Neural cell (in vitro differentiated cells): ENCODE data around the gene PAN3. TPM values are rescaled to one million over a fixed set of nuclear protein-coding genes. Genes with fewer than 3 reads are reported as not detected.

ENCODE experiments used
- H2AFZ ChIP-seq: fragments of 200-600, 300-800 bp; sonication (generic), shearing (Covaris generic); 2 replicates; pipeline ENCODE4 v1.6.0; 2014; ENCODE audit warnings: low read depth, mild to moderate bottlenecking, antibody characterized with exemption, low read length, moderate library complexity
- H3F3A ChIP-seq: fragments of 200-600 bp; shearing (Covaris generic); 2 replicates; pipeline ENCODE4 v1.6.1; 2016; ENCODE audit warnings: mild to moderate bottlenecking, moderate library complexity, mixed read lengths, antibody characterized with exemption, low read length; ENCODE audit not compliant: insufficient read depth, poor library complexity, severe bottlenecking
- H3K27ac ChIP-seq: fragments of 200-600, 300-800 bp; sonication (generic), shearing (Covaris generic); 2 replicates; pipeline ENCODE4 v1.5.1; 2014; ENCODE audit warnings: mild to moderate bottlenecking, low read length, moderate library complexity
- H3K27me3 ChIP-seq: fragments of 300-800, 200-600 bp; sonication (generic), shearing (Covaris generic); 2 replicates; pipeline ENCODE4 v1.6.0; 2014; ENCODE audit warnings: mild to moderate bottlenecking, low read depth, low read length, moderate library complexity; ENCODE audit not compliant: insufficient read depth
- H3K36me3 ChIP-seq: fragments of 300-800, 200-600 bp; sonication (generic), shearing (Covaris generic); 2 replicates; pipeline ENCODE4 v1.5.1; 2014; ENCODE audit warnings: mild to moderate bottlenecking, antibody characterized with exemption, low read length, moderate library complexity; ENCODE audit not compliant: insufficient read depth
- H3K4me2 ChIP-seq: fragments of 300-800, 200-600 bp; sonication (generic), shearing (Covaris generic); 2 replicates; pipeline ENCODE4 v1.6.0; 2014; ENCODE audit warnings: mild to moderate bottlenecking, low read length
- H3K4me3 ChIP-seq: fragments of 300-800, 200-600 bp; sonication (generic), shearing (Covaris generic); 2 replicates; pipeline ENCODE4 v1.5.1; 2014; ENCODE audit warnings: mild to moderate bottlenecking, low read length, moderate library complexity
- H3K79me2 ChIP-seq: fragments of 200-600 bp; shearing (Covaris generic); replicated peaks from 2 replicates; pipeline ENCODE4 v1.6.0; 2014; ENCODE audit warnings: mild to moderate bottlenecking, low read length, moderate library complexity; ENCODE audit not compliant: insufficient read depth
- H3K9ac ChIP-seq: fragments of 300-800, 200-600 bp; sonication (generic), shearing (Covaris generic); 2 replicates; pipeline ENCODE4 v1.6.1; 2016; ENCODE audit warnings: mild to moderate bottlenecking, low read length, mixed read lengths
- H3K9me2 ChIP-seq: fragments of 200-600 bp; shearing (Covaris generic); 2 replicates; pipeline ENCODE4 v1.6.1; 2016; ENCODE audit warnings: mild to moderate bottlenecking, low read length, mixed read lengths; ENCODE audit not compliant: insufficient read depth
- H3K9me3 ChIP-seq: fragments of 200-600, 300-800 bp; sonication (generic), shearing (Covaris generic); 2 replicates; pipeline ENCODE4 v1.6.1; 2016; ENCODE audit warnings: mild to moderate bottlenecking, mixed run types, low read length, moderate library complexity, mixed read lengths
- H4K20me1 ChIP-seq: fragments of 200-600 bp; shearing (Covaris generic); 2 replicates; pipeline ENCODE4 v1.6.1; 2016; ENCODE audit warnings: mild to moderate bottlenecking, mixed run types; ENCODE audit not compliant: insufficient read depth
- CTCF ChIP-seq: fragments of 450-650 bp; IDR thresholded peaks from 2 replicates; pipeline ENCODE4 v1.5.1; 2014; ENCODE audit warnings: antibody characterized with exemption, mild to moderate bottlenecking, moderate library complexity; ENCODE audit not compliant: poor library complexity, severe bottlenecking
- EP300 ChIP-seq: fragments of 450-650 bp; conservative IDR thresholded peaks from 2 replicates; pipeline ENCODE4 v1.6.1; 2014; ENCODE audit warnings: antibody characterized with exemption, mild to moderate bottlenecking, moderate library complexity; ENCODE audit not compliant: poor library complexity, severe bottlenecking
- EZH2 ChIP-seq: fragments of 200-600, 300-800 bp; shearing (Covaris generic), sonication (generic); IDR thresholded peaks from 2 replicates; pipeline ENCODE4 v1.6.1; 2014; ENCODE audit warnings: antibody characterized with exemption, low read length, borderline replicate concordance, mild to moderate bottlenecking; ENCODE audit not compliant: insufficient read depth, poor library complexity, severe bottlenecking
- MXI1 ChIP-seq: fragments of 450-650 bp; conservative IDR thresholded peaks from 2 replicates; pipeline ENCODE4 v1.6.1; 2014; ENCODE audit warnings: antibody characterized with exemption, mild to moderate bottlenecking; ENCODE audit not compliant: poor library complexity, severe bottlenecking
- POLR2AphosphoS5 ChIP-seq: IDR thresholded peaks from 2 replicates; pipeline ENCODE4 v1.6.1; 2012
- RAD21 ChIP-seq: fragments of 450-650 bp; conservative IDR thresholded peaks from 2 replicates; pipeline ENCODE4 v1.6.1; 2014; ENCODE audit warnings: antibody characterized with exemption, mild to moderate bottlenecking, moderate library complexity
- REST ChIP-seq: IDR thresholded peaks from 2 replicates; pipeline ENCODE4 v1.6.1; 2012; ENCODE audit warnings: borderline replicate concordance
- SMC3 ChIP-seq: fragments of 450-650 bp; conservative IDR thresholded peaks from 2 replicates; pipeline ENCODE4 v1.6.1; 2014; ENCODE audit warnings: antibody characterized with exemption, mild to moderate bottlenecking, moderate library complexity; ENCODE audit not compliant: poor library complexity
- TAF1 ChIP-seq: IDR thresholded peaks from 2 replicates; pipeline ENCODE4 v1.6.1; 2012; ENCODE audit warnings: low read depth
- polyA plus RNA-seq: library from polyadenylated mRNA; depleted of rRNA; stranded (reverse); fragments of >200 nt; gene quantifications from 2 replicates; pipeline ENCODE4 v1.2.3, GENCODE V29; 2014

Gene PAN3
- polyA plus RNA-seq, 1 donor from 2014 or later = 44.0 TPM

- Histone ChIP-seq H3K9me2 (no peaks in the 10 kb centered on the region), H4K20me1 (no peaks in the 10 kb centered on the region), H3K27me3 (no peaks in the 10 kb centered on the region), H3K36me3 (no peaks in the 10 kb centered on the region), H3F3A (no peaks in the 10 kb centered on the region), H3K79me2 (no peaks in the 10 kb centered on the region), H3K4me2 (no peak overlapping the region), H2AFZ (no peak overlapping the region), H3K4me3 (no peak overlapping the region), H3K27ac (no peak overlapping the region), H3K9ac (no peak overlapping the region), H3K9me3 (no peaks in the 10 kb centered on the region)
- TF ChIP-seq EP300 (no peak), EZH2 (no peak), POLR2AphosphoS5 (no peak)
Observed at GRCh38 chr13:28333204-28333881, 195.0 kb downstream of the PAN3 start.

- Histone ChIP-seq H3K9me2 (no peaks in the 10 kb centered on the region), H2AFZ (no peak overlapping the region), H3F3A (no peaks in the 10 kb centered on the region), H3K9me3 (no peaks in the 10 kb centered on the region), H3K27me3 (no peaks in the 10 kb centered on the region), H3K79me2 (no peaks in the 10 kb centered on the region), H3K36me3 (no peaks in the 10 kb centered on the region), H3K4me3 (no peak overlapping the region), H4K20me1 (no peaks in the 10 kb centered on the region), H3K27ac (no peak overlapping the region), H3K9ac (no peak overlapping the region), H3K4me2 (no peak overlapping the region)
- TF ChIP-seq SMC3 = no peak
- TF ChIP-seq EP300 = no peak
- TF ChIP-seq EZH2 = no peak
- TF ChIP-seq TAF1 = no peak
- TF ChIP-seq CTCF = no peak
- no peak for TF ChIP-seq MXI1
- no peak for TF ChIP-seq RAD21
- TF ChIP-seq POLR2AphosphoS5 = no peak
- no peak for TF ChIP-seq REST
Observed at GRCh38 chr13:28336193-28336657, 197.9 kb downstream of the PAN3 start.
